Measurements from ENCODE around the gene SLC25A19.
"Not testable (repeated sequence)": the region's sequence is repeated elsewhere in the genome, so short reads cannot be mapped to it uniquely, and the experiment has no call there.

SLC25A19 gene

GRCh38 chr17:75267411-75268232, 21.6 kb downstream of the SLC25A19 start:
- no peak for DNase-seq (ENCODE audit: low spot score)

- DNase-seq (ENCODE audit: low spot score): no peak
These were observed 22.2 kb downstream of the SLC25A19 start for GRCh38 chr17:75267153-75267410.

GRCh38 chr17:75266316-75267152, 22.7 kb downstream of the SLC25A19 start:
- no peak for DNase-seq (ENCODE audit: low spot score)

- DNase-seq (ENCODE audit: low spot score): no peak
These were observed 23.5 kb downstream of the SLC25A19 start for GRCh38 chr17:75265614-75266315.

GRCh38 chr17:75263055-75263454, 26.2 kb downstream of the SLC25A19 start:
- DNase-seq (ENCODE audit: low spot score): no peak

- peak; percentile 53 for DNase-seq (ENCODE audit: low spot score)
These were observed 27.1 kb downstream of the SLC25A19 start for GRCh38 chr17:75262112-75262606.

- peak; percentile 94 for DNase-seq (ENCODE audit: low spot score)
These were observed 27.7 kb downstream of the SLC25A19 start, which contains the start of the genes GGA3 and MRPS7 for GRCh38 chr17:75261336-75262111. Gene GGA3, minus strand, starts transcription at chr17:75261606. Its CDS starts 19 bp downstream, at chr17:75261587. Gene MRPS7, plus strand, starts transcription at chr17:75261879. Its CDS starts 22 bp downstream, at chr17:75261901.

- DNase-seq (ENCODE audit: low spot score): no peak
These were observed 28.4 kb downstream of the SLC25A19 start for GRCh38 chr17:75260641-75261335.

- DNase-seq (ENCODE audit: low spot score): not testable (repeated sequence)
These were observed 32.0 kb downstream of the SLC25A19 start for GRCh38 chr17:75257228-75257627.

GRCh38 chr17:75255954-75256698, 33.1 kb downstream of the SLC25A19 start:
- not testable (repeated sequence) for DNase-seq (ENCODE audit: low spot score)

GRCh38 chr17:75252039-75252816, 37.0 kb downstream of the SLC25A19 start:
- no peak for DNase-seq (ENCODE audit: low spot score)

- peak; percentile 84 for DNase-seq (ENCODE audit: low spot score)
These were observed 39.2 kb downstream of the SLC25A19 start for GRCh38 chr17:75250009-75250471.

GRCh38 chr17:75249564-75249963, 39.7 kb downstream of the SLC25A19 start:
- DNase-seq (ENCODE audit: low spot score): no peak

- DNase-seq (ENCODE audit: low spot score): no peak
These were observed 42.8 kb downstream of the SLC25A19 start for GRCh38 chr17:75246404-75246803.

GRCh38 chr17:75245011-75245410, 44.2 kb downstream of the SLC25A19 start:
- DNase-seq (ENCODE audit: low spot score): no peak

- peak; percentile 63 for DNase-seq (ENCODE audit: low spot score)
These were observed 44.9 kb downstream of the SLC25A19 start for GRCh38 chr17:75244133-75244866.

- no peak for DNase-seq (ENCODE audit: low spot score)
These were observed 46.7 kb downstream of the SLC25A19 start for GRCh38 chr17:75242461-75243042.

- no peak for DNase-seq (ENCODE audit: low spot score)
These were observed 47.2 kb downstream of the SLC25A19 start for GRCh38 chr17:75241996-75242460.
